ENCODE results near the gene RPL39L.

Gene RPL39L

DNA sequence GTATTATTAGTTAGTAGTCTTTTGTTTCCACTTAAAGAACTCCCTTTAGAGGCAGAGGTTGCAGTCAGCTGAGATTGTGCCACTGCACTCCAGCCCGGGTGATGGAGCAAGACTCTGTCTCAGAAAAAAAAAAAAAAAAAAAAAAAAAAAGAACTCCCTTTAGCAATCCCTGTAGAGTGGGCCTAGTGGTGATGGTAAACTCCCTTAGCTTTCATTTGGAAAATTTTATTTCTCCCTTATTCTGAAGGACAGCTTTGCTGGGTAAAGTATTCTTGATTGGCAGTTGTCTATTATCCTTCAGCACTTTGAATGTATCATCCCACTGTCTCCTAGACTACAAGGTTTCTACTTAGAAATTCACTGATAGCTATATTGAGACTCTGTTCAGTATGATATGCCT lies 46.0 kb downstream of the RPL39L start:
- no peak for DNase-seq (ENCODE audit: low read depth)

DNA sequence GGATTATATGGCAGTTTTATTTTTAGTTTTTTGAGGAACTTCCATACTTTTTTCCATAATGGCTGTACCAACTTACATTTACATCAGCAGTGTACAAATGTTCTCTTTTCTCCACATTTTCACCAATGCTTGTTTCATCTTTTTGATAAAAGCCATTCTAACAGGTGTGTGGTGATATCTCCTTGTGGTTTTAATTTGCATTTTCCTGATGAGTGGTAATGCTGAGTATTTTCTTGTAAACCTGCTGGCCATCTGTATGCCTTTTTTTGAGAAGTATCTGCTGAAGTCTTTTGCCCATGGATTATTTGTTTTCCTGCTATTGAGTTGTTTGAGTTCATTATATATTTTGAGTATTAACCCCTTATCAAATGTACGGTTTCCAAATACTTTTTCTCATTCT lies 50.6 kb downstream of the RPL39L start:
- no peak for DNase-seq (ENCODE audit: low read depth)

DNA sequence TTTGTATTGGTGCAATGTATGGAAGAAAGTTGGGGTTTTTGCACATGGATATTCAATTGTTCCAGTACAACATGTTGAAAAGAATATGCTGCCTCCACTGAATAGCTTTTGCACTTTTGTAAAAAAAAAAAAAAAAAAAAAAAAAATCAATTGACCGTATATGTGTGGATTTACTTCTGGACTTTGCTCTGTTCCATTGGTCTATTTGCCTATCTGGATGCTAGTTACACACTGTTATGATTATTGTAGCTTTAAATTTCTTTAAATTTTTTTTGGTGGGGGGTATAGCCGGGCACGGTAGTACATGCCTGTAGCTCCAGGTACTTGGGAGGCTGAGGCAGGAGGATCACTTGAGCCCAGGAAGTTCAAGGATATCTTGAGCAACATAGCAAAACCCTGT lies 52.5 kb downstream of the RPL39L start:
- no peak for DNase-seq (ENCODE audit: low read depth)

DNA sequence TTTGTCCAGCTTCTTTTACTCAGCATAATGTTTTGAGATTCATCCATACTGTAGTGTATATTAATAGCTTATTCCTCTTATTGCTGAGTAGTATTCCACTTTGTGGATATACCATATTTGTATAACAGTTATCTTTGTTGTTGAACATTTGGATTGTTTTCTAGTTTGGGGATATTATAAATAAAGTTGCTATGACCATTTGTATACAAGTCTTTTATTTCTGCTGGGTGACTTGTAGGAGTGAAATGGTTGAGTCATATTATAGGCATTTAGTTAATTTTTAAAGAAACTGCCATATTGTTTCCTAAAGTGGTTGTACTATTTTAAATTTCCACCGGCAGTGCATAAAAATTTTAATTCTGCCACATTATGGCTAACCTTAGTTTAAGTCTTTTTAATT lies 53.4 kb downstream of the RPL39L start:
- DNase-seq (ENCODE audit: low read depth), result no peak

DNA sequence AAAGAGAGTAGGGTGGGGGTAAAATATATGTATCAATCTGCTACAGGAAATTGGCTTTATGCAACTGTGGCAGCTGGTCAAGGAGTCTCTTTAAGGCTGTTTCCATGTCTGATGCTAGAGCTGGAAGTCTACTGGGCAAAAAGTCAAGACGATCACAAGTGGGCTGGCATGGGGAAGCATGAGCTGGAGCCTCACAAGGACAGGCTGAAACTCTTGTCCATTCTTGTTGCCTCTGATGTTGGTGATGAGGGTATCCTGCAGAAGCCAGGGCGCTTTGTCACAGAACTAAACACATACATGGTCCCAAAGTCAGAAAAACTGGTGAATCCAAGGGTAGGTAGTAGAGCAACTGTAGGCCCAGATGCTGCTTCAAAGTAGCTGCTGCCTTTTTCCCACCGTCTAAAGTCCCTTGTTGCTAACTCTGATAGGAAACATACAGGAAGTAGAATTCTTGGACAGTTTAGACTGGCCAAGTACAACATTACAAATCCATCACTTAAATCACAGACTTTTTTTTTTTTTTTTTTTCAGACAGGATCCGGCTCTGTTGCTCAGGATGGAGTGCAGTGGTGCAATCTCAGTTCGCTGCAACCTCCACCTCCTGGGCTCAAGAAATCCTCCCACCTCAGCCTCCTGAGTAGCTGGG lies 54.2 kb downstream of the RPL39L start:
- DNase-seq (ENCODE audit: low read depth), result no peak

- no peak for DNase-seq (ENCODE audit: low read depth)
Observed at GRCh38 chr3:187084580-187084979, 54.7 kb downstream of the RPL39L start.

DNA sequence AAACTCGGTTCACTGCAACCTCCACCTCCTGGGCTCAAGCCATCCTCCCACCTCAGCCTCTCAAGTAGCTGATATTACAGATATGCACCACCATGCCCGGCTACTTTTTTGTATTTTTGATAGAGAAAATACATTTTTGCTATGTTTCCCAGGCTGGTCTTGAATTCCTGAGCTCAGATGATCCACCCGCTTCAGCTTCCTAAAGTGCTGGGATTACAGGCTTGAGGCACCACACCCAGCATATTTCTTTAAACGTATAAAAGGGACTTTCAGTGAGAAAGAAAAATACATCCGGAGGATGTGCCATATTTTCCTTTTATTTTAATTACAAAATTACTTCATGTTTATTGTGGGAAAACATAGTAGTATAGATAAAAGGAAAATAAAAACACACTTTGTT lies 55.2 kb downstream of the RPL39L start:
- DNase-seq (ENCODE audit: low read depth), result no peak

GRCh38 chr3:187082758-187083375 lies 56.4 kb downstream of the RPL39L start:
- no peak for DNase-seq (ENCODE audit: low read depth)

- no peak for DNase-seq (ENCODE audit: low read depth)
Observed at GRCh38 chr3:187080799-187081450, 58.4 kb downstream of the RPL39L start.

DNA sequence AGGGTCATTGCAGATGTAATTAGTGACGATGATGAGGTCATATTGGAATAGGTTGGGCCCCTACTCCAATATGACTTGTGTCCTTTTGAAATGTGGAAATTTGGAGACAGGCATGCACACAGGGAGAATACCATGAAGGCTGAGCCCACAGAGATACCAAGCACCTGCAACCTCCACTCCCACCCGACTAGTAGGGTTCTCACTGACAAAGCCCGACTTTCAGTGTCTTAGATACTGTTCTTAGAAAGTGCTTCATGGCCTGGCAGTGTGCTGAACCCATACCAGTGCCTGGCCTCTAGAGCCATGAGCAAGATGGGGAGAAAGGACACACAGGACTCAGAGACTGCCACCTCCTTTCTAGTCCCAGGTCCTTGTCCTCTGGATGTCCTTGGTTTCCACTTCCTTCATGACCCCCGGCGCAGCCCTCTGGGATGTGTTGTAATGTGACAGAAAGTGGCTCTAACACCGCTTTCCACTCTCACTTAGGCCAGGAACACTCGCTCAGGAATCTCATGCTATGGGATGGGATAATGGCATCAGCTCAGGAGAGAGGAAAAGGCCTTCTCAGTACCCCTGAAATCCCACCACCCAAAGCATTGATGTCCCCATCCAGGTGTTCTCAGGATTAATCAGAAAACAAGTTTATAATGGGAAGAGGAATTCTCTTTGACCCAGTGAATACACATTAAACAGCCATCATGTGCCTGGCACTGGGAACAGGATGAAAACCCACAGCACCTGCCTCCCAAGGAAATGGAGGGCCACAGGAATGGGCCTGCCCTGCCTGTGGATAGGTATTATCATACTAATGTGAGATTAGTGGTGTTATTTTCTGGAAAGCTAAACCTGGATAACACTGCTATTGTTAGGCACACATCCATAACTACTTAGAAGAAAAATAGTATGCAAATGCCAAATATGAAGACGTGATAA lies 59.9 kb downstream of the RPL39L start:
- DNase-seq (ENCODE audit: low read depth), result no peak

GRCh38 chr3:187077537-187077936 lies 61.8 kb downstream of the RPL39L start:
- DNase-seq (ENCODE audit: low read depth), result no peak

DNA sequence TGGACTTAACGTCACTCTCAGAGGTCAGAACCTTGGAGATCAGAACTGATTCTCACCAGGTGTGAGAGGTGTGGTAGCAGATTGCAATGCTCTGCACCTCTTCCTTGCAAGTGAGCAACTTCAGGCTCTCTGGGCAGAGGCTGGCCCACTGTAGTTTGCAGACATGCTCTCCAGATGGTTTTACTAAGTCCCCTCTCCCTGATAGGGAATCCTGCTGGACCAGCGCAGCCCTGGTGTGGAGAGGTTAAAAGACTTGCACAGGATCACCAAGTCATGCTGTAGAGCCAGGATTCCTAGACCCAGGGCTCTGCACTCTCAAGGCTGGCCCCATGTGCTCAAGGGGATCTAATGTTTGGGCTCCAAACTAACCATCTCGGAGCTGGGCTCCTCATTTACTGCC lies 62.2 kb downstream of the RPL39L start:
- no peak for DNase-seq (ENCODE audit: low read depth)

DNA sequence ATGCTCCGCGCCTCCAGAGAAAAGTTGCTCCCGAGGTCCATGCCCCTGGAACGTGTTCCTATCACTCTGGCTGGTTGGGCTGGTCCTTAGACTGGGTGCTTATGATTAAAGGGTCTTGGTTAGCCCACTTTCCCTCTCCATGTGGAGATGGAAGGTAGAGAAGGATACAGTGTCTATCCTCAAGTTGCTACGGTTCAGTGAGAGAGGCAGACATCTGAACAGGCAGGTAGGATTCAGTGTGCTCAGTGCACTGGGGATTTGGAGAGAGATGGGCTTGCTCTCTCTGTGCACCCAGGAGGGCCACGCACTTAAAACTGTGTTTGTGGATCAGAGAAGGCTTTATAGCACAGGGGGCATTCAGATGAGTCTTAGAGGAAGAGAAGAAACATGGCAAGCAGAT lies 63.0 kb downstream of the RPL39L start:
- DNase-seq (ENCODE audit: low read depth), result no peak

GRCh38 chr3:187074846-187075245 lies 64.5 kb downstream of the RPL39L start:
- DNase-seq (ENCODE audit: low read depth), result no peak

- DNase-seq (ENCODE audit: low read depth), result no peak
Observed at GRCh38 chr3:187073581-187074098, 65.7 kb downstream of the RPL39L start.

DNA sequence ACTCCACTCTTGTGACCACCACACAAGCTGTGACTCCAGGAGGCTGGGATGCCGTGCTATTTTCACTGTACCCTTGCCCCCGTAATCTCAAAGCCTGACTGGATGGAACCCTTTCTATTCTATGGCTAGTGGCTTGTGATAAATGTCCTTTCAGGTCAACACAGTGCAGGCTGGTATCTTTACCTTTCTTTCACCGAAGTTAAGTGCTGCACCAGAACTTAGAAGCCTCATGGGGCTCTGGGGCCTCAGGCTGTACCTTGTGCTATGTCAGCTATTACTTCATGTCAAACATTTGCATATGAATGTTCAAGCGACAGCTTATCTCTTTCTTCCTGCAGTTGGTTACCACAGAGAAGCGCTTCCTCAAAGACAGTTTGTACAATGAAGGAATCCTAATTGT lies 66.8 kb downstream of the RPL39L start:
- no peak for DNase-seq (ENCODE audit: low read depth)

- DNase-seq (ENCODE audit: low read depth), result no peak
Observed at GRCh38 chr3:187072102-187072501, 67.2 kb downstream of the RPL39L start.
